K562 (cell line): ENCODE measurements around the gene ELK4. TPM values are rescaled to one million over a fixed set of nuclear protein-coding genes. Genes with fewer than 3 reads are reported as not detected.

ENCODE experiments used
- ATAC-seq: fragments of 200-7000 bp; cut with Tn5 transposase; 3 replicates; pipeline ENCODE4 v1.9.1; 2020; ENCODE audit warnings: moderate library complexity
- BruUV-seq: library from RNA; stranded (reverse); fragments of 400-500 nt; replicated peaks from 2 replicates; lab custom pipeline; 2021; lab: Mats Ljungman, UMichigan
- CTCF ChIA-PET: fragments of 300-600 bp; formaldehyde crosslinking; extraction: SDS; loops from one replicate; lab custom pipeline; 2021; ENCODE audit warnings: low intra/inter-chr PET ratio; lab: Yijun Ruan, JAX
- POLR2A ChIA-PET: fragments of 300-600, 350-650 bp; sonication (Branson Sonifier 250); formaldehyde crosslinking; extraction: SDS; loops from one replicate; lab custom pipeline; 2021; ENCODE audit warnings: antibody characterized with exemption, inconsistent platforms; lab: Yijun Ruan, JAX
- DNase-seq, 4 experiments: peaks; one replicate each; pipeline versions ENCODE4 v3.0.0 to v3.0.0-alpha.2; 2011 to 2018; ENCODE audit warnings: low spot score in 3 of 4, mixed read lengths in 3 of 4; ENCODE audit errors: extremely low read depth in 1 of 4
- FAIRE-seq: peaks from 2 replicates; lab custom pipeline; 2011; peaks lifted over from hg19 to GRCh38; lab: Jason Lieb, UNC
- H2AFZ ChIP-seq: 2 replicates; pipeline ENCODE4 v1.6.0; 2011; ENCODE audit warnings: low read depth, low read length, control low read depth, inconsistent platforms
- H3K27ac ChIP-seq: fragments of 200-600 bp; 3 replicates; pipeline ENCODE4 v1.8.0; 2011; ENCODE audit warnings: low read depth, mild to moderate bottlenecking, control low read depth, inconsistent platforms, low read length, moderate library complexity, mixed read lengths; ENCODE audit errors: extremely low read depth
- H3K27me3 ChIP-seq, 2 experiments: fragments of 300-600 bp in 1 of 2; 2 replicates in 1 of 2; 3 replicates in 1 of 2; pipeline versions ENCODE4 v1.6.0 to v1.8.0; 2011; ENCODE audit warnings: inconsistent platforms in 2 of 2, low read length in 2 of 2, mild to moderate bottlenecking in 1 of 2, mixed read lengths in 1 of 2, moderate library complexity in 1 of 2; ENCODE audit not compliant: control insufficient read depth in 2 of 2, insufficient read depth in 2 of 2
- H3K36me3 ChIP-seq: fragments of 300-600 bp; 3 replicates; pipeline ENCODE4 v1.8.0; 2011; ENCODE audit warnings: mild to moderate bottlenecking, low read length, inconsistent platforms; ENCODE audit not compliant: control insufficient read depth, insufficient read depth
- H3K4me1 ChIP-seq, 2 experiments: fragments of 200-600 bp in 1 of 2; replicated peaks in 1 of 2; 2 replicates in 1 of 2; 3 replicates in 1 of 2; pipeline versions ENCODE4 v1.5.1 to v1.8.0; 2011; ENCODE audit warnings: inconsistent platforms in 2 of 2, low read length in 2 of 2, mild to moderate bottlenecking in 1 of 2, mixed read lengths in 1 of 2, moderate library complexity in 1 of 2; ENCODE audit not compliant: control insufficient read depth in 2 of 2, insufficient read depth in 2 of 2
- H3K4me2 ChIP-seq: 2 replicates; pipeline ENCODE4 v1.6.1; 2011; ENCODE audit warnings: low read length, control low read depth, inconsistent platforms, mixed read lengths; ENCODE audit not compliant: insufficient read depth
- H3K4me3 ChIP-seq: fragments of 200-600 bp; sonication (generic), shearing (Covaris generic); 2 replicates; pipeline ENCODE4 v1.5.1; 2016; ENCODE audit warnings: control low read depth, inconsistent platforms
- H3K79me2 ChIP-seq: fragments of 200-600 bp; 3 replicates; pipeline ENCODE4 v1.8.0; 2011; ENCODE audit warnings: low read length, inconsistent platforms; ENCODE audit not compliant: control insufficient read depth, insufficient read depth
- H3K9ac ChIP-seq, 2 experiments: 2 replicates each; pipeline versions ENCODE4 v1.6.0 to v1.6.1; 2011; ENCODE audit warnings: low read depth in 2 of 2, low read length in 2 of 2, control low read depth in 1 of 2, inconsistent platforms in 1 of 2, mild to moderate bottlenecking in 1 of 2, mixed read lengths in 1 of 2; ENCODE audit not compliant: insufficient read depth in 1 of 2
- H3K9me1 ChIP-seq: one replicate; pipeline ENCODE4 v1.6.0; 2011; ENCODE audit warnings: inconsistent platforms, mild to moderate bottlenecking, low read length, moderate library complexity; ENCODE audit not compliant: control insufficient read depth, insufficient read depth
- H3K9me3 ChIP-seq: replicated peaks from 2 replicates; pipeline ENCODE4 v1.5.1; 2011; ENCODE audit warnings: low read depth, low read length, inconsistent platforms; ENCODE audit not compliant: control insufficient read depth, insufficient read depth
- H4K20me1 ChIP-seq: replicated peaks from 2 replicates; pipeline ENCODE4 v1.6.1; 2011; ENCODE audit warnings: low read length, inconsistent platforms, mixed read lengths; ENCODE audit not compliant: control insufficient read depth, insufficient read depth
- HBP1 ChIP-seq: fragments of 450-650 bp; formaldehyde crosslinking; IDR thresholded peaks from 2 replicates; pipeline ENCODE4 v1.4.0; 2022; ENCODE audit warnings: missing genetic modification characterization
- JUND ChIP-seq, 2 experiments: IDR thresholded peaks; 2 replicates in 1 of 2; 3 replicates in 1 of 2; pipeline ENCODE4 v1.6.1; 2011; ENCODE audit warnings: borderline replicate concordance in 2 of 2, low read depth in 2 of 2, low read length in 2 of 2, improper control_type of control experiment in 1 of 2, missing biosample characterization in 1 of 2, missing genetic modification characterization in 1 of 2, missing genetic modification reagents in 1 of 2
- RFX5 ChIP-seq: IDR thresholded peaks from 2 replicates; pipeline ENCODE4 v1.6.1; 2011; ENCODE audit warnings: low read depth, mild to moderate bottlenecking, improper control_type of control experiment, low read length
- TEAD1 ChIP-seq, 2 experiments: fragments of 450-650 bp in 1 of 2; sonication (generic) in 1 of 2; formaldehyde crosslinking; IDR thresholded peaks; 2 replicates each; pipeline versions ENCODE4 v1.4.0 to v1.8.0; 2020 to 2022; ENCODE audit warnings: mild to moderate bottlenecking in 2 of 2, missing genetic modification reagents in 1 of 2
- ZNF785 ChIP-seq: fragments of 250-450 bp; sonication (Bioruptor Pico); IDR thresholded peaks from 2 replicates; pipeline ENCODE4 v1.4.0; 2020; ENCODE audit warnings: mild to moderate bottlenecking
- WGBS: fragments of 100-300 bp; shearing (Covaris generic); methylation state at CpG from one replicate; pipeline ENCODE4 v1.1.6; 2016; ENCODE audit warnings: low coverage, mixed read lengths; ENCODE audit not compliant: insufficient coverage; ENCODE audit errors: missing lambda C conversion rate; 5-methylcytosine and 5-hydroxymethylcytosine counted together
- in situ Hi-C: fragments of 300-500 bp; cut with MboI; formaldehyde crosslinking; loops from 4 replicates; pipeline ENCODE4 v1.15.0; 2018; ENCODE audit warnings: inconsistent platforms, mixed read lengths
- intact Hi-C: fragments of 100-400 bp; cut with micrococcal nuclease; formaldehyde crosslinking; loops from 2 replicates; pipeline ENCODE4 v1.14.2; 2022
- polyA plus RNA-seq, 8 experiments: library from polyadenylated mRNA; depleted of rRNA in 4 of 8; stranded (reverse) in 5 of 8; unstranded in 3 of 8; fragments of >200 nt; fragmentation: Nextera tagmentation in 2 of 8; fragmentation: Illumina TruSeq in 1 of 8; extraction: Ambion mirVana in 2 of 8; extraction: Trizol in 1 of 8; gene quantifications; 2 replicates each; pipeline versions ENCODE4 v1.2.1 to v1.2.3, GENCODE V29; 2011 to 2014; ENCODE audit warnings: inconsistent platforms in 1 of 8, missing spikeins in 1 of 8
- total RNA-seq, 7 experiments: library from RNA; depleted of rRNA in 6 of 7; stranded (reverse); fragments of >200 nt in 6 of 7; fragmentation: Illumina TruSeq in 2 of 7; extraction: Trizol in 2 of 7; gene quantifications; 2 replicates each; pipeline versions ENCODE4 v1.2.1 to v1.2.3, GENCODE V29; 2011 to 2021; ENCODE audit warnings: low replicate concordance in 1 of 7

ELK4 gene
- total and polyA plus RNA-seq, 9 of the 15 experiments (the other 6 are each of a cell fraction or from before 2014, with no cell fraction given), result 2.0 to 21.7 (median 9.2) TPM

GRCh38 chr1:205666372-205667166, 34.8 kb upstream of the ELK4 start:
- Histone ChIP-seq H3K4me1 (peaks cover 11 to 38% of the 10 kb centered on the region in 2 experiments; a peak in 4 of 5 replicates), H2AFZ (no peak overlapping the region), H3K4me3 (no peak overlapping the region), H3K9ac (no peak overlapping the region), H3K4me2 (no peak overlapping the region), H3K27ac (no peak overlapping the region), H3K27me3 (peaks cover 0 to 12% of the 10 kb centered on the region in 2 experiments; a peak in 1 of 5 replicates), H3K9me1 (no peaks in the 10 kb centered on the region), H4K20me1 (peaks cover 28% of the 10 kb centered on the region; the same call in 1 of the 2 replicates), H3K9me3 (no peaks in the 10 kb centered on the region), H3K79me2 (no peaks in the 10 kb centered on the region), H3K36me3 (no peaks in the 10 kb centered on the region)
- CTCF ChIA-PET, result no interaction called here
- ATAC-seq, result no peak
- DNase-seq, result no peak
- TF ChIP-seq TEAD1 (CRISPR knock-in tag; IDR thresholded peaks at IDR 0.05) (no peak), ZNF785 (no peak), HBP1 (CRISPR knock-in tag) (no peak), RFX5 (no peak), JUND (IDR thresholded peaks at IDR 0.05; ENCODE audit: borderline replicate concordance, low read depth, low read length) (no peak), JUND (tag; IDR thresholded peaks at IDR 0.05; ENCODE audit: borderline replicate concordance, low read depth, low read length) (no peak)
- 45% methylated on average over 6 of the region's 6 CpGs for WGBS
- POLR2A ChIA-PET, result interaction anchor here (0.7 kb wide), 1 partner anchor 12 kb away, joined by 3 read pairs; no protein-coding TSS in a partner anchor
- no TSS peak for BruUV-seq
- FAIRE-seq, result peak; percentile 61
- in situ Hi-C loops (no loop called here), intact Hi-C loops (no loop called here)
